Measurements from ENCODE around the gene FAIM. TPM values are rescaled to one million over a fixed set of nuclear protein-coding genes. Genes with fewer than 3 reads are reported as not detected.
"Not testable (repeated sequence)": the region's sequence is repeated elsewhere in the genome, so short reads cannot be mapped to it uniquely, and the experiment has no call there.

The FAIM gene
- total RNA-seq, 2 donors from 2014 or later: 4.4 to 5.5 TPM

DNA sequence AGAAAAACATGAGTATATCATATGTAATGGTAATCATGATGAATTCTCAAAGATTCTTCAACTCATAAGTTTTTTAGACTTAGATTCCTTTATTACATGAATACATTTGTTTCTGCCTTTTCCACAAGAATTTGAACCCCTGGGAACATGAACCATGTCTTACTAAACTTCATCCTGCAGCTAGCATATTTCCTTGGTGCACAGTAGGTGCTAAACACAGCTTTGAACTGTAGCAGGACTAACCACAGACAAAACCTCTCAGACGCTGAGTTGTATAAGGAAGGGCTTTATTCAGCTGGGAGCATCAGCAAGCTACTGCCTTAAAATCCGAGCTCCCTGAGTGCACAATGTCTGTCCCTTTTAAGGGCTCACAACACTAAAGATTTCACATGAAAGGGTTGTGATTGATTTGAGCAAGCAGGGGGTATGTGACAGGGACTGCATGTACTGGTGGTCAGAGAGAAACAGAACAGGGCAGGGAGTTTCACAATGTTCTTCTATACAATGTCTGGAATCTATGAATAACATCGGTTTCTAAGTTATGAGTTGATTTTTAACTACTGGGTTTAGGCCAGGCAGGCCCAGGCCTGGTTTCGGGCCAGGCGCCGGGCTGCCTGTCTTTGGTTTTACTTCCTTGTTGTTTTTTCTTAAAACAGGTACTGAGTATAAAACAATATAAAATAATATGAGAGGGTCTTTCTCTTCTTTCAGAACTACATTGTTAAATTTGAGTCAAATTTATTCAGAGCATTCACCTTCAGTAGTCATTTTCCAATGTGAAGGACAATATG, 11.2 kb upstream of the FAIM start:
- ATAC-seq: not testable (repeated sequence)
- intact Hi-C loops (cut with DNase I, micrococcal nuclease): loop anchor here in 1 of 2 donors (5.0 to 10.0 kb wide), 2 partner anchors 237 to 320 kb away; partner anchors contain the start of gene PIK3CB
- peak in 1 of 2 donors; percentile 41 for DNase-seq

DNA sequence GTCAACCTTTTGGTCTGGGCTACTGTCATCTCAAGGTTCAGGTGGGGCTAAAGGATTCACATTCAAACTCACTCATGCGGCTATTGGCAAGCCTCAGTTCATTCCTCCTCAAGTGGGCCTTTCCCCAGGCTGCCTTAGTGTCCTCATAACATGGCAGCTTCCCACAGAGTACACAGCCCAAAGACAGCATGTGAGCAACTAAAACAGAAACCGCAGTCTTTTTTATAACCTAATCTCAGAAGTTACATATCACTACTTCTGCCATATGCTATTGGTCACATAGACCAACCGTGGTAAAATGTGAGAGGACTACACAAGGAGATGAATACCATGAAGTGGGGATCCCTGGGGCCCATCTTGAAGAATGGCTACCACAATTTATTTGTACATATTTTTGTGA, 10.0 kb upstream of the FAIM start:
- intact Hi-C loops (cut with DNase I, micrococcal nuclease): loop anchor here in 1 of 2 donors (5.0 to 10.0 kb wide), 2 partner anchors 236 to 319 kb away; partner anchors contain the start of gene PIK3CB
- ATAC-seq (no peak), DNase-seq (no peak)

DNA sequence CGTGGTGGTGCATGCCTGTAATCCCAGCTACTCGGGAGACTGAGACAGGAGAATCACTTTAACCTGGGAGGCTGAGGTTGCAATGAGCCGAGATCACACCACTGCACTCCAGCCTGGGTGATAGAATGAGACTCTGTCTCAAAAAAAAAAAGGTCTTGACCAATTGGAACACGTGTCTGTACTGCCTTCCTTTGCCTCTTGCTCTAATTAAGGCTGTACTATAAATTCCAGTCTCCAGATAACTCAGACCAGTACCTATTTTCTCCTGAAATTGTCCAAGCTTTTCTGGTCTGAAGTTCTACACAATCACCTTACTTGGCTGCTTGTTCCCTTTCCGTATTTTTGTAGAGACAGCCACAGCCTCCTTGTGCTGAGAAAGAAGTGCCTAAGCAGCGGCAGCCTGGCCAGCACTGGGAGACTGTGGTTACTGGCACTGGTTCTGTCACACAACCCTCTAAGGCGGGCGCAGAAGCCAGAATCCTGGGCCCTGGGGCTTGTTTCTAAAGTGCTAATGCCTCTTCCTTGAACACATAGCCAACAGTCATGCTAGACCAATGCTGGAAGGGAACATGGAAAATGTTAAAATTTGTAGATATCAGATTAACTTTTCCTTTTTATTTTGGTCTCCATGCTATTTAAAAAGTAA, 8.3 kb upstream of the FAIM start:
- intact Hi-C loops (cut with DNase I, micrococcal nuclease): no loop called here
- no peak for DNase-seq
- ATAC-seq: no peak

DNA sequence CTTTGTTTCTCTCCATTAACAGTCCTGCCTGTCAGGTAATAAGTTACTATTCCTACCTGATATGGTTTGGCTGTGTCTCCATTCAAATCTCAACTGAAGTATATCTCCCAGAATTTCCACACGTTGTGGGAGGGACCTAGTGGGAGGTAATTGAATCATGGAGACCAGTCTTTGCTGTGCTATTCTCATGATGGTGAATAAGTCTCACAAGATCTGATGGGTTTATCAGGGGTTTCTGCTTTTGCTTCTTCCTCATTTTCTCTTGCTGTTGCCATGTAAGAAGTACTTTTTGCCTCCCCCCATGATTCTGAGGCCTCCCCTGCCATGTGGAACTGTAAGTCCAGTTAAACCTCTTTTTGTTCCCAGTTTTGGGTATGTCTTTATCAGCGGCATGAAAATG, 6.9 kb upstream of the FAIM start:
- DNase-seq; ATAC-seq; intact Hi-C loops (cut with DNase I, micrococcal nuclease): not testable (repeated sequence)

DNA sequence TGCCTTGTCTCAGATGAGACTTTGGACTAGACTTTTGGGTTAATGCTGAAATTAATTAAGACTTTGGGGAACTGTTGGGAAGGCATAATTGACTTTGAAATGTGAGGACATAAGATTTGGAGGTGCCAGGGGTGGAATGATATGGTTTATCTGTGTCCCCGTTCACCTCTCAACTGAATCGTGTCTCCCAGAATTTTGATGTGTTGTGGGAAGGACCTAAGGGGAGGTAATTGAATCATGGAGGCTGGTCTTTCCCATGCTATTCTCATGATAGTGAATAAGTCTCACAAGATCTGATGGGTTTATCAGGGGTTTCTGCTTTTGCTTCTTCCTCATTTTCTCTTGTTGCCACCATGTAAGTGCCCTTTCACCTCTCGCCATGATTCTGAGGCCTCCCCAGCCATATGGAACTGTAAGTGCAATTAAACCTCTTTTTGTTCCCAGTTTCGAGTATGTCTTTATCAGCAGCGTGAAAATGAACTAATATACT, 4.4 kb upstream of the FAIM start:
- ATAC-seq, DNase-seq: not testable (repeated sequence)

DNA sequence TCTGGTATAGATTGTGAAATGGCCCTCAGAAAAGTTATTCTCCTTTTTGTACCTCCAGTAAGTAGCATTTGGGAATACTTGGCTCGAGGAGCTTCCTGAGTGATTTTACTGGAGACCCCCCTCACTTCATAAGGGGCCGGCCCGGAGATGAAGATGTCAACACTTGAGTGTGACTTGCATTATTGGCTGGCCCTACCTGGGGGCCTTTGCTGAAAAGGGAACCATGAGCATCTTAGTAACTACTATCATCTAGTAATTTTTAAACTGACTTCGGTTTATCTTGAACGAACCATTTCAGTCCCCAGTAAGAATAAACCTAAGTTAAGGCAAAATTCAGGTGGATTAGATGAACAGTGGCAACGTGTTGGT, 1.3 kb downstream of the FAIM start:
- ATAC-seq (no peak), DNase-seq (no peak)
- intact Hi-C loops (cut with DNase I, micrococcal nuclease): no loop called here

More for the DNA sequence above, 4.4 kb upstream of the FAIM start:
- intact Hi-C loops (cut with DNase I, micrococcal nuclease): not testable (repeated sequence)

DNA sequence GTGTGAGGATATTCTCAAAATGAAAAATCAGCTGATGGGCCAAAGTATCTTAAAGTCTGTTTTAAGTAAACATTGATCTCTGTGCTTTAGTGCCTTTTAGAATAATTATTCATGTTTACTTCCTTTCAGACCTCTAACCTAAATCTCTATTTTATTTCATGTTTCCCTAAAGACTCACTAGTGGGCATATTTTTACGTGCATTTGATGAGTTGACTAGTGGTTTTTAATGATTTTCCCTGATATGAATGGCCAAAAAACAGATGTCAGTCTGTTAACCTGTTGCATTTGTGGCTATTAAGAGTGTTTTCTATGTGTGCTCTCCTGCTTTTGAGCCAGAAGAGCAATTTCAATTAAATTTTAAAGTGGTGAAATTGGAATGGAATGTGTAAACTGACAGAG, 6.9 kb downstream of the FAIM start:
- ATAC-seq (no peak), DNase-seq (no peak)
- intact Hi-C loops (cut with DNase I, micrococcal nuclease): no loop called here

DNA sequence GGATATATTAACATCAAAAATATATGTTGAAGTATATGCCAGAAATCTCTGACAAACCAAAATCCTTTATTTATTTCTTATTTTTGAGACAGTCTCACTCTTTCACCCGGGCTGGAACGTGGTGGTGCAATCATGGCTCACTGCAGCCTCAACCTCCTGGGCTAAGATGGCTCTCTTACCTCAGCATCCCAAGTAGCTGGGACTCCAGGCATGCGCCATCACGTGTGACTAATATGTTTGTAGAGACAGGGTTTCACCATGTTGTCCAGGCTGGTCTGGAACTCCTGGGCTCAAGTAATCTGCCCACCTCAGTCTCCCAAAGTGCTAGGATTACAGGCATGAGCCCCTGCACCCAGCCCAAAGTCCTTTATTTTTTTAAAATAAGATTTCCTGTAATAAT, 11.9 kb downstream of the FAIM start:
- DNase-seq: no peak
- no peak for ATAC-seq

DNA sequence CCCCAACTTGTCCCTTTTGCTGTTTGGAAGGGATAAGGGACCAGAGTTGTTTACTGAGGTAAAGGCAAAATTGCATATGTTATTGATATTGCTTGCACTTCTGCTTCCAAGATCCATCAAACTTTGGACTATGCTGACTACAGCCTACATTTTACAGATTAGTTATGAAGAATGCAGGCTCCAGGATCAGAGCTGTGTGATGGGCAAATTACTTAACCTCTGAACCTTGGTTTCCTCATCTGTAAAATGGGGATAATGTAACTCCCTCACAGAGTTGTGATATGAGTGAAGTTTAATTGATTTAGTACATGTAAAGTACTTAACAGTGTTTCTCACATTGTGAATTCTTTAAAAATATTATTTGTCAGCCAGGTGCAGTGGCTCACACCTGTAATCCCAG, 15.9 kb downstream of the FAIM start:
- intact Hi-C loops (cut with DNase I, micrococcal nuclease): no loop called here
- DNase-seq (no peak), ATAC-seq (no peak)

More for the DNA sequence above, 11.9 kb downstream of the FAIM start:
- intact Hi-C loops (cut with DNase I, micrococcal nuclease): no loop called here

DNA sequence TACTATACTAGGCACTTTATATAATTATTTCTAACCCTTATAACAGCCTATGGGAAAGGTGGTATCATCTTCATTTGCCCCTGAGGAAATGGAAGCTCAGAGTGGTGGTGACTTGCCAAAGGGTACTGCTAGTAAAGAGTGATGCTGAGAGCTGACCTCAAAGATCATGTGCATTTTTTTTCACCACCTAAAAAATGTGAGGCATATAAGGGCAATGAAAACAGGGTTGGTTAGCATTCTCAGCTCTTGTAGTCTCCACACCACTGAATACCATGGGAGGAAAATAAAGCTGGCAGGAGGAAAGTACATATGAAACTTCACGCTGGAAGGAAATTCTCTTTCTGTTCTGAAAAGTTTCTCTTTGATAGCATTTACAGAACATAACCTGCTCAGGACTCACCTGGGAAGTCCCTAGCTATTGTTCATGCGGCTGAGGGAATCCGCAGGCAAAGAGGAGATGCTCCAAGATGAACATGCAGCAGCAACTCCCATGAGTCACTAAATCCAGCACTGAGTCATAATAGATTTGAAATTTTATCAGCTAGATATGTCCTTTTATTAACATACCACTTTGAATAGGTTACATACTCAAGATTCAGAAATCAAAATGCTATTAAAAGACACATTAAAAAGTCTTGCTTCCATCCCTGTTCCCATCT, 17.3 kb downstream of the FAIM start:
- ATAC-seq (no peak), DNase-seq (no peak)
- intact Hi-C loops (cut with DNase I, micrococcal nuclease): no loop called here

DNA sequence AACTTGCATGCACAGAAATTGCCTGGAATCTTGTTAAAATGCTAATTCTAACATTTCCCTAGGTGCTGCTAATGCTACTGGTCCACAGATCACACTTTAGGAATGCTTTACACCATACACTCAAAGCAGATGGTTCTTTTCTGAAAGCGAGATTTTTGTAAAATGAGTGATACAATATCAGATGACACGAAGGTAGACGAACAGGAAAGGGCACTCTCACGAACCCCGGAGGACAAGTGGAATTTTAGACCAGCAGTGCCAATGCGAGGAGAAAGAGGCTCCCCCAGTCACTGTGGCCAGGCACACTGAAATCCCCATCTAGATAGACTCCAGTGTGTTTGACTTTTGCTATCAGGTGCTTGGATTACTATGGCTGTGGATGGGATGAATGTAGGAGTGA, 21.0 kb downstream of the FAIM start:
- ATAC-seq: no peak
- intact Hi-C loops (cut with DNase I, micrococcal nuclease): no loop called here

DNA sequence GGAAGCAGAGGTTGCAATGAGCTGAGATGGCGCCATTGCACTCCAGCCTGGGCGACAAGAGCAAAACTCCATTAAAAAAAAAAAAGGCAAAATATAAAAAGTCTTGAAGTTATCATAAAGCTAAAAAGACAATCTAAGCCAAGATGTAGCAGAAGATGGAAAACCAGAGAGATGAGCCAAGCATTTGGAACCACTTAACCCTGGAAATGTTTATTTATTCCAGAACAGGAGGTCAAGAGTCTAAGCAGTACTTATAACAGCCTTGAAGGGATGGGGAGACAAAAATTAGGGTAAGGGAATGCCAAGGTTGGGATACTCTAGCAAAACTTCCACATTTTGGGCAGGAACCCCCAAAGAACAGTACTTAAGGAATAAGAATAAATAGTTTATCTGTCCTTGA, 30.1 kb downstream of the FAIM start:
- no peak for DNase-seq
- intact Hi-C loops (cut with DNase I, micrococcal nuclease): no loop called here
- ATAC-seq: no peak

More for the DNA sequence above, 21.0 kb downstream of the FAIM start:
- DNase-seq: no peak

DNA sequence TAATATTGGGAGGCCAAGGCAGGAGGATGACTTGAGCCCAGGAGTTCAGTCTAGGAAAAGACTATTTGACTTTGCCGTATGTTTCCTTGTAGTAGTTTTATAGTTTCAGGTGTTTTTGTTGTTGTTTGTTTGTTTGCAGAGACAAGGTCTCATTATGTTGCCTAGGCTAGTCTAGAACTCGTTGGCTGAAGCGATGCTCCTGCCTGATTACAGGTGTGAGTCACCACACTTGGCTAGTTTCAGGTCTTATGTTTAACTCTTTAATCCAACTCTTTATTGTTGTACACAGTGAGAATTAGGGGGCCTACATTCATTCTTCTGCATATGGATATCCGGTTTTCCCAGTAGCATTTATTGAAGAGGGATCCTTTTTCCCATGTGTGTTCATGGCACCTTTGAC, 32.0 kb downstream of the FAIM start:
- no peak for DNase-seq
- ATAC-seq: no peak

DNA sequence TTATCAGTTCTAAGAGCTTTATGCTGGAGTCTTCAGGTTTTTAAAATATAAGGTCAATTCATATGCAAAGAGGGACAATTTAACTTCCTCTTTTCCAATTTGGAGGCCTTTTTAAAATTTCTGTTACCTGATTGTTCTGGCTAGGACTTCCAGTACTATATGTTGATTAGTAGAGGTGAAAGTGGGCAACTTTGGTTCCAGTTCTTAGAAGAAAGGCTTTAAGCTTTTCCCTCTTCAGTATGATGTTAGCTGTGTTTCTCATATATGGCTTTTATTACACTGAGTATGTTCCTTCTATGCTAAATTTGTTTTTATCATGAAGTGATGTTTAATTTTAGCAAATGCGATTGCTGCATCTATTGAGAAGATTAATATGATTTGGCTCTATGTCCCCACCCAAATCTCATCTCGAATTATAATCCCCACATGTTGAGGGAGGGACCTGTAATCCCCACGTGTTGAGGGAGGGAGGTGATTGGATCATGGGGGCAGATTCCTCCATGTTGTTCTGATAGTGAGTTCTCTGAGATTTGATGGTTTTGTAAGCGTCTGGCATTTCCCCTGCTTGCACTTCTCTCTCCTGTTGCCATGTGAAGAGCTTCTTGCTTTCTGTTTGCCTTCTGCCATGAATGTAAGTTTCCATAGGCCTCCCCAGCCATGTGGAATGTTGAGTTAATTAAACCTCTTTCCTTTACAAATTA, 33.8 kb downstream of the FAIM start:
- intact Hi-C loops (cut with DNase I, micrococcal nuclease): no loop called here

More for the DNA sequence above, 32.0 kb downstream of the FAIM start:
- intact Hi-C loops (cut with DNase I, micrococcal nuclease): no loop called here

DNA sequence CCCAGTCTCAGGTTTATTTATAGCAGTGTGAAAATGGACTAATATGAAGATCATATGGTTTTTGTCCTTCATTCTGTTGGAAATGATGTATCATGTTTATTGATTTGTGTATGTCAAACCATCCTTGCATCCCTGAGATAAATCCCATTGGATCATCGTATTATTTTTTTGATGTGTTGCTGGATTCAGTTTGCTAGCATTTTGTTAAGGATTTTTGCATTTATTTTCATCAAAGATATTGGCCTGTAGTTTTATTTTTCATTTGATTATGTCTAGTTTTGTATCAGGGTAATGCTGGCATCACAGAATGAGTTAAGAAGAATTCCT, 34.3 kb downstream of the FAIM start:
- no peak for ATAC-seq
- intact Hi-C loops (cut with DNase I, micrococcal nuclease): no loop called here
- DNase-seq: no peak

More for the DNA sequence above, 33.8 kb downstream of the FAIM start:
- no peak for DNase-seq
- no peak for ATAC-seq

DNA sequence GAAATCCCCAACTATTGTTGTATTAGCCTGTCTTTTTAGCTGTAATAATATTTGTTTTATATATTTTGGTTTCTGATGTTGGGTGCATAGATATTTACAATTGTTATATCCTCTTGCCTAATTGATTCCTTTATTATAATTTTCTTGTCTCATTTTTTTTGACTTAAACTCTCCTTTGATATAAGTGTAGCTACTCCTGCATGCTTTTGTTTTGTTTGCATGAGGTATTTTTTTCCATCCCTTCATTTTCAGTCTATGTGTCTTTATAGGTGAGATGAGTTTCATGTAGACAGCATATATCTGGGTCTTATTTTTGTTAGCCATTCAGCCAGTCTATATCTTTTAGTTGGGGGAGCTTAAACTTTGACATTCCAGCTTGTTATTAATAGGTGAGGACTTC, 37.4 kb downstream of the FAIM start:
- no peak for ATAC-seq
- intact Hi-C loops (cut with DNase I, micrococcal nuclease): no loop called here

DNA sequence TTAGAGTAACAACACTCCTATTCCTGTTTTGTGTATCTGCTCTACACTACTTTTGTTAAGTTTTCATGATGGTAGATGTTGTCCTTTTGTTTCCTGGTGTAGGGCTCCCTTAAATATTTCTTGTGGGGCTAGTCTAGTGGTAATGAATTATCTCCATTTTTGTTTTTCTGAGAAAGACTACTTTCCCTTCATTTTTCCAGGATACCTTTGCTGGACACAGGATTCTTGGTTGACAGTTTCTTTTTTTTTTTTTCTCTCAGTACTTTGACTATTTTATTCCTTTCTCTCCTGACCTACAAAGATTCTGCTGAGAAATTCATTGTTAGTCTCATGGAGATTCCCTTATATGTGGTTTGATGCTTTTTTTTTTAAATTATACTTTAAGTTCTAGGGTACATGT, 37.9 kb downstream of the FAIM start:
- no peak for ATAC-seq
- intact Hi-C loops (cut with DNase I, micrococcal nuclease): no loop called here
- no peak for DNase-seq

More for the DNA sequence above, 37.4 kb downstream of the FAIM start:
- DNase-seq: no peak

DNA sequence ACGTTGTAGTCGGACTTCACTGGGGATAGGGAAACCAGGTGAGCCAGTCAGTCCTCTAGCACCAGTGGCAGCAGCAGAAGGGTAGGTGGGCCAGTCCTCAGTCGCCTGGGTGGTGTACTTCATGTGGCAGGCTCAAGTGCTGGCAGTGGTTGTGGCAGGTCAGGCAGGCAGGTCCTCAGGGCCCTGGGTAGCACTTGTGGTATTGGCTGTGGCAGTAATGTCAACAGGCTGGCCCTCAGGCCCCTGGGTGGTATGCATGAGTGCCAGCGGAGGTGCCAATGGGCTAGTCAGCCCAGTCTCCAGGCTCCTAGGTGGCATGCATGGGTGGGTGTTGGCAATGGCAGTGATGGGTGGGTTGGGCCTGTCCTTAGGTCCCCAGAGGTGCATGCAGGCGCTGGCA, 40.6 kb downstream of the FAIM start:
- no peak for DNase-seq
- intact Hi-C loops (cut with DNase I, micrococcal nuclease): no loop called here
- no peak for ATAC-seq

DNA sequence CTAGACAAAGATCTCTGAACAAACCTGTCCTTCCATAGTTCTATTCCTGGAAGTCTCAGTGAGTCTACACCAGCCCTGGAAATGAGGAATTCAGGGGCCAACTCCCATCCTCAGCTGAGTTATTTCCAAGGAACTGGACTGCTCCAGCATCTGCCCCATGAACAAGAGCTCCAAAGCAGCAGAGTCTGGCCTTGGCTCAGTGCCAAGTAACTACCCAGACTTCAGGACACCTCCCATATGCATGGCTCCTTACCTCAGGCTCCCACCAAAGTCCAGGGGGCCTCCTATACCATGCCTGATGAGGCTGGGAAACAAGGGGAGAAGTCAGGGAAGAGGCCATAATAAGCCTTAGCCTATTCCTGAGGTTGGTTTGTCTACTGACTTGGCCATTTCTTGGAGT, 45.0 kb downstream of the FAIM start:
- ATAC-seq: no peak
- DNase-seq: no peak
- intact Hi-C loops (cut with DNase I, micrococcal nuclease): no loop called here
